22Rv1 (cell line): Measurements from ENCODE around the gene PPP1R12B.
"Not testable (repeated sequence)": the region's sequence is repeated elsewhere in the genome, so short reads cannot be mapped to it uniquely, and the experiment has no call there.

Source experiments
- H3K27ac ChIP-seq: fragments of 450-650 bp; 2 replicates; pipeline ENCODE4 v1.5.1; 2017
- ZFX ChIP-seq: fragments of 450-650 bp; IDR thresholded peaks from 2 replicates; pipeline ENCODE4 v1.6.1; 2017; ENCODE audit warnings: antibody characterized with exemption, borderline replicate concordance
- TF ChIP-seq, protein P1 (sequence below): fragments of 450-650 bp; IDR thresholded peaks from 2 replicates; pipeline ENCODE4 v1.5.1; 2017; ENCODE audit warnings: mild to moderate bottlenecking

Gene PPP1R12B

DNA sequence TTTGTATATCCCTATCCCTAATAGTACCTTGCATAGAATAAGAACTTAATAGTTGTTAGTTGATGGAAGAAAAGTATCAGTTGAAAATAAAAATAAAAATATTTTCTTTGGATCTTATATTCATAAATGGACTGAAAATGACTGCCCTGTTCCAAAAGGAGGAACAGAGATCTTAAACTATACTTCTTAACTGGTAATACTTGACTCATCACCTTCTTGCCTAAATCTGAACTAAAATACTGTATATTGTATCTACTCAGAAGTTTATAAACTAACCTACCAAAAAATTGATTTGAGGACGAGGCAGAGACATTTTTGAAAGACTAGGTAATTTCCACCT lies 182.9 kb downstream of the PPP1R12B start:
- no peak overlapping the region for H3K27ac ChIP-seq
- TF ChIP-seq, protein P1, sequence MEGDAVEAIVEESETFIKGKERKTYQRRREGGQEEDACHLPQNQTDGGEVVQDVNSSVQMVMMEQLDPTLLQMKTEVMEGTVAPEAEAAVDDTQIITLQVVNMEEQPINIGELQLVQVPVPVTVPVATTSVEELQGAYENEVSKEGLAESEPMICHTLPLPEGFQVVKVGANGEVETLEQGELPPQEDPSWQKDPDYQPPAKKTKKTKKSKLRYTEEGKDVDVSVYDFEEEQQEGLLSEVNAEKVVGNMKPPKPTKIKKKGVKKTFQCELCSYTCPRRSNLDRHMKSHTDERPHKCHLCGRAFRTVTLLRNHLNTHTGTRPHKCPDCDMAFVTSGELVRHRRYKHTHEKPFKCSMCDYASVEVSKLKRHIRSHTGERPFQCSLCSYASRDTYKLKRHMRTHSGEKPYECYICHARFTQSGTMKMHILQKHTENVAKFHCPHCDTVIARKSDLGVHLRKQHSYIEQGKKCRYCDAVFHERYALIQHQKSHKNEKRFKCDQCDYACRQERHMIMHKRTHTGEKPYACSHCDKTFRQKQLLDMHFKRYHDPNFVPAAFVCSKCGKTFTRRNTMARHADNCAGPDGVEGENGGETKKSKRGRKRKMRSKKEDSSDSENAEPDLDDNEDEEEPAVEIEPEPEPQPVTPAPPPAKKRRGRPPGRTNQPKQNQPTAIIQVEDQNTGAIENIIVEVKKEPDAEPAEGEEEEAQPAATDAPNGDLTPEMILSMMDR: no peak
- TF ChIP-seq ZFX: no peak

GRCh38 chr1:202531812-202532616 lies 183.5 kb downstream of the PPP1R12B start:
- not testable (repeated sequence) for H3K27ac ChIP-seq

DNA sequence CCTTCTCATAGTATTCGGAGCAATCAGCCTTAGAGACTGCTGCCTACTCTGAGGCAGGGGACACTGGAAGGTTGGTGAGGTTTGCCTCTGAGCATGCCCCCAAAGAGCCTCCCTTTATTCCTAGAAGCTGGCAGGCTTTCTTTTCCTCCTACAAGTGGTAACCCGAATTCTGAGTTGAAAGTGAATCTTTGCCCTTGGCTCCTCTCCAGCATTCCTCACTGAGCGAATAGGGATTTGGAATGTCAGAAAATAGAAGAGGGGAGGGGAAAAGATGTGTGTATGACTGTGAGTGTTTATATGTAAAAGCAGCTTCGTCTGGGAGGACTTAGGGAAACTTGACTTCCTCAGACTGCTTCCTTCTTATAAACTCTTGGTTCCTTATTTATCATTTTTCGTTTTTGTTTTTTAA lies 190.7 kb downstream of the PPP1R12B start:
- not testable (repeated sequence) for H3K27ac ChIP-seq

GRCh38 chr1:202539583-202539982 lies 191.1 kb downstream of the PPP1R12B start:
- H3K27ac ChIP-seq: not testable (repeated sequence)

- H3K27ac ChIP-seq: no peak overlapping the region
- TF ChIP-seq, protein P1: no peak
- TF ChIP-seq ZFX: no peak
Observed at GRCh38 chr1:202540014-202540413, 191.5 kb downstream of the PPP1R12B start.

GRCh38 chr1:202540448-202540847 lies 191.9 kb downstream of the PPP1R12B start:
- no peak for TF ChIP-seq ZFX
- TF ChIP-seq, protein P1: no peak
- no peak overlapping the region for H3K27ac ChIP-seq

- not testable (repeated sequence) for H3K27ac ChIP-seq
Observed at GRCh38 chr1:202540858-202541257, 192.4 kb downstream of the PPP1R12B start.

- not testable (repeated sequence) for H3K27ac ChIP-seq
Observed at GRCh38 chr1:202542415-202542814, 193.9 kb downstream of the PPP1R12B start.

DNA sequence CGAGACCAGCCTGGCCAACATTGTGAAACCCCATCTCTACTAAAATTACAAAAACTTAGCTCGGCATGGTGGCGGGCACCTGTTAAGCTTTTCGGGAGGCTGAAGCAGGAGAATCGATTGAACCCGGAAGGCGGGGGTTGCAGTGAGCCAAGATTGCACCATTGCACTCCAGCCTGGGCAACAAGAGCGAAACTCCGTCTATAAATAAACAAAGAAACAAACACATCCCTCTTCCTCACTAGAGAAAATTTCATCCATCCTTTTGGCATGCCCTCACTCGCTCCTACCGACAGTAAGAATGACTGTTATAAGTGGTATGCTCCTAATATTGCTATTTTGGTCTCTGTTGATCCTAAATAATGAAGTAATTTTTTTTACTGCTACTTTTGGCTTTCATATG lies 195.0 kb downstream of the PPP1R12B start:
- H3K27ac ChIP-seq: not testable (repeated sequence)

GRCh38 chr1:202544766-202545449 lies 196.4 kb downstream of the PPP1R12B start:
- H3K27ac ChIP-seq: not testable (repeated sequence)

DNA sequence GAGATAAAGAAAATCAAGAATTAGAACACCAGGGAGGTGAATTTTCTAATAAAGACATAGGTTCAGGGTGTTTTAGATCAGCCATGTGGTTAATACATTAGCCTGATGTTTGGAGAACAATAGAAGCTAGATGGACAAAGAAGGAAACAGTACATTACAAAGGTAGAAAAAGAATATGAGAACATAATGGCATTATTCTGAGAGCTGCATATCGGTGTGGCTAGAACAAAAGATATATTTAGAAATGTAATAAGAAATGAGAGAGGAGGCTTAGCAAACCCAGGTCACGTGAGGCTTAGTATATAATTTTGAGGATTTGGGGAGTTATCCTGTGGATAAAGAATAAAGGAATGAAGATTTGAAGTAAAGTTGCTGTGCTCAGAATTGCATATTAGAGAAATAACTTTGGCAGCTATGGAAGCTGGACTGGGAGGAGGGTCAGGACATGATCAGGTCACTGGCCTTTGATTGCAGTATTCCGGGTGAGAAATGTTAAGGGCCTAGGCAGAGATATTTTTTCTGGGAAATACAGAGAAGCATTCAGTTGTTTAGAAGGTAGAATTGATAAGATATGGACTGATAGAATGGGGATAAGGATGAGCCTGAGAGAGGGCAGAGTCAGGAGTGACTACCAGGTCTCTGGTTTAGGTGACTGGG lies 197.3 kb downstream of the PPP1R12B start:
- not testable (repeated sequence) for H3K27ac ChIP-seq

DNA sequence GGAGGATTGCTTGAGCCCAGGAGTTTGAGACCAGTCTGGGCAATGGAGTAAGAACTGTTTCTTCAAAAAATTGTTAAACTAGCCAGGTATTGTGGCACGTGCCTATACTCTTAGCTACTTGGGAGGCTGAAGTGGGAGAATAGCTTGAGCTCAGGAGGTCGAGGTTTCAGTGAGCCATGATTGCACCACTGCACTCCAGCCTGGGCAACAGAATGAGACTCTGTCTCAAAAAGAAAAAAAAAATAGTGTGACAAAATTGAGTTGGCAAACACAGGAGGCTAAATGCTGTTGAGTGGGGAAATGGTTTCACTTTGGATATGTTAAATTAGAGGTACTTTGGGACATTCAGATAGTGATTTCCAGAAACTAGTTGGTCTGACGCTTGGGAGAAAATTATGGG lies 197.9 kb downstream of the PPP1R12B start:
- H3K27ac ChIP-seq: not testable (repeated sequence)

GRCh38 chr1:202546796-202547195 lies 198.3 kb downstream of the PPP1R12B start:
- not testable (repeated sequence) for H3K27ac ChIP-seq
